ENCODE measurements around the gene FLOT1. TPM values are rescaled to one million over a fixed set of nuclear protein-coding genes. Genes with fewer than 3 reads are reported as not detected.

Gene FLOT1
- total RNA-seq, 1 experiment from 2014 or later = 176 TPM

- BruUV-seq (replicated peaks) = no TSS peak
- Histone ChIP-seq H3K4me3 (ENCODE audit: low read depth in 2 of 2, low read length in 2 of 2) (no peak overlapping the region), H3K4me1 (ENCODE audit: control insufficient read depth, insufficient read depth, low read length) (peaks cover 65% of the 10 kb centered on the region), H3K9me3 (ENCODE audit: control insufficient read depth, insufficient read depth, low read depth, low read length) (no peaks in the 10 kb centered on the region), H3K27me3 (ENCODE audit: control insufficient read depth, insufficient read depth, low read length) (no peaks in the 10 kb centered on the region), H3K36me3 (ENCODE audit: control insufficient read depth, insufficient read depth, low read length) (no peaks in the 10 kb centered on the region), H3K27ac (ENCODE audit: low read length) (peak overlapping the region; percentile 91)
- POLR2A ChIA-PET = no interaction called here
- DNase-seq (ENCODE audit: low read depth, low spot score) = no peak
- CTCF ChIA-PET = interaction anchor here (0.6 kb wide), 2 partner anchors 13 to 72 kb away, joined by 4 to 7 read pairs; no protein-coding TSS in a partner anchor
- in situ Hi-C loops (cut with HindIII; ENCODE audit: low pct_unique_long_range_greater_than_20kb, low sequenced_read_pairs) (no loop called here), intact Hi-C loops (cut with micrococcal nuclease; ENCODE audit: unreplicated experiment) (no loop called here)
- no peak for TF ChIP-seq TCF7L2 (IDR thresholded peaks at IDR 0.05; ENCODE audit: low read depth, low read length)
- no peak for TF ChIP-seq SIN3A (IDR thresholded peaks at IDR 0.05; ENCODE audit: borderline replicate concordance, insufficient read depth, low read depth, low read length)
- TF ChIP-seq REST (IDR thresholded peaks at IDR 0.05; ENCODE audit: insufficient read depth in 1 of 2, low read depth in 2 of 2, low read length in 1 of 2) = no peak
- TF ChIP-seq POLR2AphosphoS5 (IDR thresholded peaks at IDR 0.05; ENCODE audit: low read depth, low read length) = no peak
- no peak for TF ChIP-seq CTCF (IDR thresholded peaks at IDR 0.05)
- peak; percentile 46 for ATAC-seq
These were observed 7.3 kb upstream of the FLOT1 start for GRCh38 chr6:30749554-30750378.

GRCh38 chr6:30748851-30749540 is 6.5 kb upstream of the FLOT1 start:
- in situ Hi-C loops (cut with HindIII; ENCODE audit: low pct_unique_long_range_greater_than_20kb, low sequenced_read_pairs) = no loop called here
- H3K4me1 ChIP-seq (ENCODE audit: control insufficient read depth, insufficient read depth, low read length) = peaks cover 65% of the 10 kb centered on the region
- DNase-seq (ENCODE audit: low read depth, low spot score) (no peak), ATAC-seq (peak; percentile 36)
- intact Hi-C loops (cut with micrococcal nuclease; ENCODE audit: unreplicated experiment) = no loop called here
- H3K36me3 ChIP-seq (ENCODE audit: control insufficient read depth, insufficient read depth, low read length) = no peaks in the 10 kb centered on the region
- POLR2A ChIA-PET = no interaction called here
- H3K27ac ChIP-seq (ENCODE audit: low read length) = peak overlapping the region; percentile 91
- CTCF ChIA-PET = interaction anchor here (0.6 kb wide), 2 partner anchors 14 to 204 kb away, joined by 5 to 7 read pairs; no protein-coding TSS in a partner anchor
- H3K27me3 ChIP-seq (ENCODE audit: control insufficient read depth, insufficient read depth, low read length) = no peaks in the 10 kb centered on the region
- no peak overlapping the region for H3K4me3 ChIP-seq (ENCODE audit: low read depth in 2 of 2, low read length in 2 of 2)
- no peak for TF ChIP-seq CTCF (IDR thresholded peaks at IDR 0.05)
- TF ChIP-seq POLR2AphosphoS5 (IDR thresholded peaks at IDR 0.05; ENCODE audit: low read depth, low read length) = no peak
- TF ChIP-seq REST (IDR thresholded peaks at IDR 0.05; ENCODE audit: insufficient read depth in 1 of 2, low read depth in 2 of 2, low read length in 1 of 2) = no peak
- BruUV-seq (replicated peaks) = no TSS peak
- no peaks in the 10 kb centered on the region for H3K9me3 ChIP-seq (ENCODE audit: control insufficient read depth, insufficient read depth, low read depth, low read length)

All from Panc1 (cell line).